ENCODE data around the gene LRRN3.

The LRRN3 gene

DNA sequence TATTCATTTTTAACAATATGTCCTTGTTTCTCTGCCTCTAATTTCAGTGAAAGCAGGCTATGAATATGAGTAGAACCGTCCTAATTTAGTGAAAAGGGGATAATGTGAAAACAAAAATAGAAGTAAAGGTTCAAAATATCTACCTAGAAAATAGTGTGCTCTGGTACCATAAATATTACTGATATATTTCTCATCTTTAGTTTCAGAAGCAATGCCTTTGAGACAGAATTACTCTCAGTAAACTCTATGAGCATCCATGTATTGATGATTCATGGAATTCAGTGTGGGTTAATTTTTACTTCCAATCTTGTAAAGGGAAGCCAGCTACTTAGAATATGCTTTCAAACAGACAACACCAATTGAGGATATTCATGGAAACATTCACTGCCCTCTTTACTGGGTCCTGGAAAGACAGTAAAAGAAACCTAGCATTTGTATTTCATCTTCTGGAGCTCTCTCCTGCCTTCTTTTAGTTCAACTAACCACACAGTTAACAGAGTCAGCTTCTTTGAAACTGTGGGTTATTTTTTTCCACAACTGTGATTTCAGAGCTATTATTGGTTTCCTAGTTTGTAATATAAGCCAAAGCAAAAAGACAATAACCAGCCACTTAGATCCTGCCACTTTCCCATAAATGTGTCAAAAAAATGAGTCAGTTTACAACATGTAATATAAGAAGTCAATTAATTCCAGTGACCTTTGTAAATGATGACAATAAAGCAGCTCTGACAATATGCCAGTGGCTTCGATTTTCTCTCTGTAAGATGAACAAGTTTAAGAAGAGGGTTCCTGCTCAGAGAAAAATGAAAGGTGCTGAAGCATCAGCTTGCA, 1.7 kb downstream of the LRRN3 start (continued):
- no peak for TF ChIP-seq ZFP3 (tag by site-specific recombination; IDR thresholded peaks at IDR 0.05; ENCODE audit: low read depth)
- peak; percentile 92 for TF ChIP-seq OSR2 (tag by site-specific recombination; IDR thresholded peaks at IDR 0.05)
- no peak for TF ChIP-seq YY1 (tag by site-specific recombination; IDR thresholded peaks at IDR 0.05)
- no peak for TF ChIP-seq ZNF501 (tag by site-specific recombination; IDR thresholded peaks at IDR 0.05)
- TF ChIP-seq ZNF629 (tag by site-specific recombination; IDR thresholded peaks at IDR 0.05): peak; percentile 65; the same call in 1 of the 2 replicates
- TF ChIP-seq, protein P1, sequence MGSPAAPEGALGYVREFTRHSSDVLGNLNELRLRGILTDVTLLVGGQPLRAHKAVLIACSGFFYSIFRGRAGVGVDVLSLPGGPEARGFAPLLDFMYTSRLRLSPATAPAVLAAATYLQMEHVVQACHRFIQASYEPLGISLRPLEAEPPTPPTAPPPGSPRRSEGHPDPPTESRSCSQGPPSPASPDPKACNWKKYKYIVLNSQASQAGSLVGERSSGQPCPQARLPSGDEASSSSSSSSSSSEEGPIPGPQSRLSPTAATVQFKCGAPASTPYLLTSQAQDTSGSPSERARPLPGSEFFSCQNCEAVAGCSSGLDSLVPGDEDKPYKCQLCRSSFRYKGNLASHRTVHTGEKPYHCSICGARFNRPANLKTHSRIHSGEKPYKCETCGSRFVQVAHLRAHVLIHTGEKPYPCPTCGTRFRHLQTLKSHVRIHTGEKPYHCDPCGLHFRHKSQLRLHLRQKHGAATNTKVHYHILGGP (tag by site-specific recombination; IDR thresholded peaks at IDR 0.05): peak; percentile 55; the same call in 1 of the 2 replicates
- peak; percentile 93 for TF ChIP-seq BCL11B (tag by site-specific recombination; IDR thresholded peaks at IDR 0.05; ENCODE audit: low read depth)
- no peak for TF ChIP-seq ZNF16 (tag by site-specific recombination; IDR thresholded peaks at IDR 0.05; ENCODE audit: low read depth)
- TF ChIP-seq PRDM4 (tag by site-specific recombination; IDR thresholded peaks at IDR 0.05): peak; percentile 86
- TF ChIP-seq, protein P2, sequence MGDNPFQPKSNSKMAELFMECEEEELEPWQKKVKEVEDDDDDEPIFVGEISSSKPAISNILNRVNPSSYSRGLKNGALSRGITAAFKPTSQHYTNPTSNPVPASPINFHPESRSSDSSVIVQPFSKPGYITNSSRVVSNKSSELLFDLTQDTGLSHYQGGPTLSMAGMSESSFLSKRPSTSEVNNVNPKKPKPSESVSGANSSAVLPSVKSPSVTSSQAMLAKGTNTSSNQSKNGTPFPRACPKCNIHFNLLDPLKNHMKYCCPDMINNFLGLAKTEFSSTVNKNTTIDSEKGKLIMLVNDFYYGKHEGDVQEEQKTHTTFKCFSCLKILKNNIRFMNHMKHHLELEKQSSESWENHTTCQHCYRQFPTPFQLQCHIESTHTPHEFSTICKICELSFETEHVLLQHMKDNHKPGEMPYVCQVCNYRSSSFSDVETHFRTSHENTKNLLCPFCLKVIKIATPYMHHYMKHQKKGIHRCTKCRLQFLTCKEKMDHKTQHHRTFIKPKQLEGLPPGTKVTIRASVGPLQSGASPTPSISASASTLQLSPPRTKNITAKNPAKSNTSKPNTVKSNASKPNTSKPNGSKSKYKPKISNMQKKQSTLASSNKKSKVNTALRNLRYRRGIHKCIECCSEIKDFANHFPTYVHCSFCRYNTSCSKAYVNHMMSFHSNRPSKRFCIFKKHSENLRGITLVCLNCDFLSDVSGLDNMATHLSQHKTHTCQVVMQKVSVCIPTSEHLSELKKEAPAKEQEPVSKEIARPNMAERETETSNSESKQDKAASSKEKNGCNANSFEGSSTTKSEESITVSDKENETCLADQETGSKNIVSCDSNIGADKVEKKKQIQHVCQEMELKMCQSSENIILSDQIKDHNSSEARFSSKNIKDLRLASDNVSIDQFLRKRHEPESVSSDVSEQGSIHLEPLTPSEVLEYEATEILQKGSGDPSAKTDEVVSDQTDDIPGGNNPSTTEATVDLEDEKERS (tag by site-specific recombination; IDR thresholded peaks at IDR 0.05): no peak
- TF ChIP-seq, protein P3, sequence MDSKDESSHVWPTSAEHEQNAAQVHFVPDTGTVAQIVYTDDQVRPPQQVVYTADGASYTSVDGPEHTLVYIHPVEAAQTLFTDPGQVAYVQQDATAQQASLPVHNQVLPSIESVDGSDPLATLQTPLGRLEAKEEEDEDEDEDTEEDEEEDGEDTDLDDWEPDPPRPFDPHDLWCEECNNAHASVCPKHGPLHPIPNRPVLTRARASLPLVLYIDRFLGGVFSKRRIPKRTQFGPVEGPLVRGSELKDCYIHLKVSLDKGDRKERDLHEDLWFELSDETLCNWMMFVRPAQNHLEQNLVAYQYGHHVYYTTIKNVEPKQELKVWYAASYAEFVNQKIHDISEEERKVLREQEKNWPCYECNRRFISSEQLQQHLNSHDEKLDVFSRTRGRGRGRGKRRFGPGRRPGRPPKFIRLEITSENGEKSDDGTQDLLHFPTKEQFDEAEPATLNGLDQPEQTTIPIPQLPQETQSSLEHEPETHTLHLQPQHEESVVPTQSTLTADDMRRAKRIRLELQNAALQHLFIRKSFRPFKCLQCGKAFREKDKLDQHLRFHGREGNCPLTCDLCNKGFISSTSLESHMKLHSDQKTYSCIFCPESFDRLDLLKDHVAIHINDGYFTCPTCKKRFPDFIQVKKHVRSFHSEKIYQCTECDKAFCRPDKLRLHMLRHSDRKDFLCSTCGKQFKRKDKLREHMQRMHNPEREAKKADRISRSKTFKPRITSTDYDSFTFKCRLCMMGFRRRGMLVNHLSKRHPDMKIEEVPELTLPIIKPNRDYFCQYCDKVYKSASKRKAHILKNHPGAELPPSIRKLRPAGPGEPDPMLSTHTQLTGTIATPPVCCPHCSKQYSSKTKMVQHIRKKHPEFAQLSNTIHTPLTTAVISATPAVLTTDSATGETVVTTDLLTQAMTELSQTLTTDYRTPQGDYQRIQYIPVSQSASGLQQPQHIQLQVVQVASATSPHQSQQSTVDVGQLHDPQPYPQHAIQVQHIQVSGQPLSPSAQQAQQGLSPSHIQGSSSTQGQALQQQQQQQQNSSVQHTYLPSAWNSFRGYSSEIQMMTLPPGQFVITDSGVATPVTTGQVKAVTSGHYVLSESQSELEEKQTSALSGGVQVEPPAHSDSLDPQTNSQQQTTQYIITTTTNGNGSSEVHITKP (tag by site-specific recombination; IDR thresholded peaks at IDR 0.05): no peak
- no peak for TF ChIP-seq SCRT1 (tag by site-specific recombination; IDR thresholded peaks at IDR 0.05; ENCODE audit: borderline replicate concordance)
- no peak for TF ChIP-seq GLI4 (tag by site-specific recombination; IDR thresholded peaks at IDR 0.05)
- TF ChIP-seq, protein P4, sequence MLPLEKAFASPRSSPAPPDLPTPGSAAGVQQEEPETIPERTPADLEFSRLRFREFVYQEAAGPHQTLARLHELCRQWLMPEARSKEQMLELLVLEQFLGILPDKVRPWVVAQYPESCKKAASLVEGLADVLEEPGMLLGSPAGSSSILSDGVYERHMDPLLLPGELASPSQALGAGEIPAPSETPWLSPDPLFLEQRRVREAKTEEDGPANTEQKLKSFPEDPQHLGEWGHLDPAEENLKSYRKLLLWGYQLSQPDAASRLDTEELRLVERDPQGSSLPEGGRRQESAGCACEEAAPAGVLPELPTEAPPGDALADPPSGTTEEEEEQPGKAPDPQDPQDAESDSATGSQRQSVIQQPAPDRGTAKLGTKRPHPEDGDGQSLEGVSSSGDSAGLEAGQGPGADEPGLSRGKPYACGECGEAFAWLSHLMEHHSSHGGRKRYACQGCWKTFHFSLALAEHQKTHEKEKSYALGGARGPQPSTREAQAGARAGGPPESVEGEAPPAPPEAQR (tag by site-specific recombination; IDR thresholded peaks at IDR 0.05): no peak
- TF ChIP-seq ZBTB20 (tag by site-specific recombination; IDR thresholded peaks at IDR 0.05): no peak
- TF ChIP-seq IKZF3 (tag by site-specific recombination; IDR thresholded peaks at IDR 0.05): peak; percentile 85
- TF ChIP-seq, protein P5, sequence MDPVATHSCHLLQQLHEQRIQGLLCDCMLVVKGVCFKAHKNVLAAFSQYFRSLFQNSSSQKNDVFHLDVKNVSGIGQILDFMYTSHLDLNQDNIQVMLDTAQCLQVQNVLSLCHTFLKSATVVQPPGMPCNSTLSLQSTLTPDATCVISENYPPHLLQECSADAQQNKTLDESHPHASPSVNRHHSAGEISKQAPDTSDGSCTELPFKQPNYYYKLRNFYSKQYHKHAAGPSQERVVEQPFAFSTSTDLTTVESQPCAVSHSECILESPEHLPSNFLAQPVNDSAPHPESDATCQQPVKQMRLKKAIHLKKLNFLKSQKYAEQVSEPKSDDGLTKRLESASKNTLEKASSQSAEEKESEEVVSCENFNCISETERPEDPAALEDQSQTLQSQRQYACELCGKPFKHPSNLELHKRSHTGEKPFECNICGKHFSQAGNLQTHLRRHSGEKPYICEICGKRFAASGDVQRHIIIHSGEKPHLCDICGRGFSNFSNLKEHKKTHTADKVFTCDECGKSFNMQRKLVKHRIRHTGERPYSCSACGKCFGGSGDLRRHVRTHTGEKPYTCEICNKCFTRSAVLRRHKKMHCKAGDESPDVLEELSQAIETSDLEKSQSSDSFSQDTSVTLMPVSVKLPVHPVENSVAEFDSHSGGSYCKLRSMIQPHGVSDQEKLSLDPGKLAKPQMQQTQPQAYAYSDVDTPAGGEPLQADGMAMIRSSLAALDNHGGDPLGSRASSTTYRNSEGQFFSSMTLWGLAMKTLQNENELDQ (tag by site-specific recombination; IDR thresholded peaks at IDR 0.05; ENCODE audit: low read depth): no peak
- no peak for TF ChIP-seq ZNF132 (tag by site-specific recombination; IDR thresholded peaks at IDR 0.05; ENCODE audit: borderline replicate concordance)
- no peak for TF ChIP-seq RBAK (tag by site-specific recombination; IDR thresholded peaks at IDR 0.05)
- TF ChIP-seq ZNF155 (tag by site-specific recombination; IDR thresholded peaks at IDR 0.05): no peak
- TF ChIP-seq ZNF184 (tag by site-specific recombination; IDR thresholded peaks at IDR 0.05): 0 out of 2 replicates have a peak, but pooled peaks have one; percentile 56
- TF ChIP-seq ZBTB44 (tag by site-specific recombination; IDR thresholded peaks at IDR 0.05): peak; percentile 76
